GM18870 (cell line): ENCODE results near the gene SLC23A1.
"Not testable (repeated sequence)": the region's sequence is repeated elsewhere in the genome, so short reads cannot be mapped to it uniquely, and the experiment has no call there.

Experiments
- ATAC-seq: cut with Tn5 transposase; IDR thresholded peaks from one replicate; pipeline ENCODE4 v1.9.1; 2021; ENCODE audit warnings: moderate library complexity; ENCODE audit not compliant: unreplicated experiment

SLC23A1 gene

DNA sequence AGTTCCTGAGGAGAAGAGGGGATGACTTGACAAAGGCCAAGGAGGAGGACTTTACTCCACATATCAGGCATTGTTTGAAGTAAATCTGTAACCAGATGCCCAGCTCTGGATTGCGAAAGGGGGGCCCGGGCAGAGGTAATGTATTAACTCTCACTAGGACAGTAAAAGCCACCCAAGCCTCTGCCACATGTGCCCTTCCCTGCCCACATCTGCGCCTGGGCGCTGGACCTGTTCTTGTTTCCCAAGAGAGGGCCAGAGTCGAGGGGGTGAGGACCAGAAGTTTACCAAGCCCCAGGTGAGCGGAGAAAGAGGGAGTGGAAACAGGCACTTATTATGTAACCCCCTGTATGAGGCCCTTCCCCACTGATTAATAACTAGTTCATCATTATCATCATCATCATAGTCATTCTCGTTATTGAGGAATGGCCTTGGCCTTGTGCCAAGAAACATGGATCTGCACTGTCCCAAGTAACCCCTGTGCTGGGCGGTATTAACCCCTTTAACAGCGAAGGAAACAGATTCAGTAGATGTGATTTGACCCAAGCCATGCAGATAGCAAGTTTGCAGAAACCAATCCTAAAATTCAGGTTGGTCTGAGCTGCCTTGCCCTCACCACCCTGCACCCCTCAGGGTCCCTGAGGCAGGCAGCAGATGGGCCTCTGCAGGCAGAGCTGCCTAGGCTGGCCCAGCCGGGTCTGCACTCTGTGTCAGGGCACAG lies at the start of gene SLC23A1:
SLC23A1 (minus strand) TSS at position 23 of the 718 bp plus-strand sequence. CDS start 44 bp downstream, outside the sequence.
- no peak for ATAC-seq

DNA sequence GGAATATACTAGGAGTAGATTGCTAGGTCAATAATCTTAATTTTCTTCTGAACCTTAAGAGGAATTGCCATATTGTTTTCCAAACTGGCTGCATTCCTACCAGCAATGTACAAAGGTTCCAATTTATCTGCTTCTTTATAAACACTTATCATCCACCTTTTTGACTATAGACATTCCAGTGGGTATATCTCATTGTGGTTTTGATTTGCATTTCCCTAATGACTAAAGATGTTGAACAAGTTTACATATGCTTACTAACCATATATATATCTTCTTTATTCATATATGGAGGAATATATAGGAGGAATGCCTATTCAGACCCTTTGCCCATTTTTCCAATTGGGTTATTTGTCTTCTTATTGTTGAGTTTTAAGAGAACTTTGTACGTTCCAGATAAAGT lies 48.6 kb upstream of the SLC23A1 start:
- no peak for ATAC-seq

DNA sequence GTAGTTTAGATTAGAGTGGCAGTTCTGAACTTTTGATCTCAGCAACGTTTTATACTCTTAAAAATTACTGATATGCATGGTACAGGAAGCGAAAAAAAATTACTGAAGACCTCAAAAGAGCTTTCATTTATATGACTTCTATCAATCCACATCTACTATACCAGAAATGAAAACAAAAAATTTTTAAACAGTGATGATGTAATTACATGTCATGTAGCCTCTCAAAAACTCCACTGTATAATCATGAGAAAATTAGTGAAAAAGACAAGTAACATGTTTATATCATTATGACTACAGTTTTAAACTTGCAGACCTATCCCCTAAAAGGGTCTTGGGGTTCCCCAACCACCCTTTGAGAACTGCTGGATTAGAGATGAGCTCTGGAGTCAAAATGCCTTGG lies 46.9 kb upstream of the SLC23A1 start:
- ATAC-seq: no peak

DNA sequence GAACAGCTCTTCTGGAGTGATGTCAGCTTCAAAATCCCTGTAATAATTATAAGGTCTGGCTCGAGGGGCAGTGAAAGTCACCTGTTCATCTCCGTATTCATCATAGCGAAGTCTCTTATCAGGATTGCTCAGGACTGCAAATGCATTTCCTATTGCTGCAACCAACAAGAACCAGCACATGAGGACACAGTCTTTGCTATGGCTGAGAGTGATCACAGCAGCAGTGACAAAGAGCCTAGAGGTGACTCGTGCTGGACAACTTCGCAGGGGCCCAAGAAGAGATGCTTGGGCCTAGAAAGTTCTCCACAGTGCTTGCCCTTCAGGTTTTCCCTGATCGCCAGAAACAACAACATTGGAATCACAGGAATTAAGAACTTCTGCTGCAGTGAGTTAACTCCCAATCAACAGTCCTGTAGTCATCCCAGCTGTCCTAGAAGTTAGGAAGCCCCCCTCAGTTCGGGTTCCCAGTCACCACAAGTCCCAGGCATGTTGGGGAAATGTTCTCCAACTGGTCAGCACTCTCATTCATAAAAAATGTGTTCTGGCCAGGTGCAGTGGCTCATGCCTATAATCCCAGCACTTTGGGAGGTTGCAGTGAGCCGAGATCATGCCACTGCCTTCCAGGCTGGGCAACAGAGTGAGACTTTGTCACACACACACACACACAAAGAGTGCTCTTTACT lies 43.2 kb upstream of the SLC23A1 start:
- no peak for ATAC-seq

DNA sequence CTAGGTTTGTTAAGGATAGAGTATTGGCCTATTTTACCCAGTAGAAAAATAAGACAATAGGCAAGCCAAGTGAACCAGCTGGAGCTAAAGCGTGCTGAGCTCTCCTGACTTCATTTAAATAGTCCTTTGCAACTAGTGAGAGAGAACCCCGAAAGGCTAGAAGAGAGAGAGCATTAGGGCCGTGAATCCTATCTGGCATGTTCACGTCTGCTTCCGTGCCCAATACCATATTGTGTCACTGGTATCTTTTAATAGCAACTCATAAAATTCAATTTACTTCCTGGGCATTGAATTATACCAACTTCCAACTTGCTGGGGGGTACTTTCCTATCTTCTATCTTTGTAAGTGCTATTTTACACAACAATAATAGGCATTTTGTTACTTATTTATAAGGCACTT lies 42.4 kb upstream of the SLC23A1 start:
- no peak for ATAC-seq

DNA sequence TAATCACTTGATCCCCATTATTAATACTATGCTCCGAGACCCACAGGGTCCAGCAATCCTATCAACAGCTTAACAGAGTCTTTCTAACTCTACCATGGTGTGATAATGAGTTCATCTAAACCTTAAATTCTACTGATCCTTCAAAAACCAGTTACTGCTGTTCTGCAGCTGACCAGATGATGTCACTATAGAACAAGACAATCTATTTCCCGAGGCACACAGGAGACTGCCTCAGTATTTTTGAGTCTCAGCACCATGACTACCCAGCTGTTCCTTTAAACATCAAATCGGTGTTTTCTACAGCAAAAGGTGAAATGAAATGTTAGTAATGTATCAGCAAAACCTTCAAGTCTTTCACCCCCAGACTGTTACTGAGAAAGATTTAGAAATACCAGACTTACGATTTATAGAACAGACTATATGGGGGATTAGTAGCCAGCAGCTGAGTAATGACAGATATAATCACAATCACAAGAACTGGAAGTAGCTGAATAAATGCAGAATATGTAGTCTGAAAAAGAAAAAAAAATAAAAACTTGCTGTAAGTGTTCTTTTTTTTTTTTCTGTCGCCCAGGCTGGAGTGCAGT lies 39.3 kb upstream of the SLC23A1 start:
- ATAC-seq: peak; percentile 53

DNA sequence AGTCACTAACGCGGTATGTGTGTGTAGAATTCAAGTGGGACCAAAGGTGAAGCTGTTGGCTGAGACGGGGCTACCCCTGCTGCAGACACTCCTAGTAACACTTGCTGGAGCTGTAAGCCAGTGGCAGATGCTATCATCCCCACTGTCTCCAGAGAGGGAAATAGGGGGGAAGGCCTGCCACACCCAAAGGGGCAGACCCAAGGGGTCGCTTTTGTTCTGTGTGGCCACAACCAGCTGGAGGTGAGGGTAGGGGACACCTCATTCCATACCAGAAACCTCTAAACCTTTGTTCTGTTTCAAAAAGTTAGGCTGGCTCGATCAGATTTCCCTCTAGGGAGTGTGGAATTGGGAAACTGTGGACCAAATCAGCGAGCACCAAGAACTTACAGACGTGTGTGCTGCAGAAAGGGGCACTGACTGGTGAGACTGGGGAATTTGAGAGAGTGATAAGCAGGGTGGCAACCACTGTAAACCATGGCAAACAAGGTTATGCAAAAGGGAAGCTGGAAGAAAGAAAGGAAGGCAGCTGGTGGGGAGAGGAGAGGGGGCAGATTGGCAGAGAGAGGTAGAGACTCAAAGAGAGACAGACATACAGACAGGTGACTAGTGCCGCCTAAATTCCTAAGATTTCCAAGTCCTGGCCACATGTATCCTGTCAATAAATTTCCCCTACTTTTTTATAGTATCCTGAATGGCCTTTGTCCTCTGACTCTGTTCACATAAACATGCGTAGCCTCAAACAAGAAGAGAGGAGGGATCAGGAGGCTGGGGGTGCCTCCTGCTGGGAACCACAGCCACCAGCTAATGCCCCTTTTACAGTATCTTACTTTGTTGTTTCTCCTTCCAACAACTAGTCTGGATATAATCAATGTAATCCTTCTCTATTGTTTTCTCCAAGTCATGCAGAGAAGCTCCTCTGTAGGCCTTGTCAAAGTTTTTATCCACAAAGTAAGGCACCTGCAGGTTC lies 36.4 kb upstream of the SLC23A1 start:
- no peak for ATAC-seq

DNA sequence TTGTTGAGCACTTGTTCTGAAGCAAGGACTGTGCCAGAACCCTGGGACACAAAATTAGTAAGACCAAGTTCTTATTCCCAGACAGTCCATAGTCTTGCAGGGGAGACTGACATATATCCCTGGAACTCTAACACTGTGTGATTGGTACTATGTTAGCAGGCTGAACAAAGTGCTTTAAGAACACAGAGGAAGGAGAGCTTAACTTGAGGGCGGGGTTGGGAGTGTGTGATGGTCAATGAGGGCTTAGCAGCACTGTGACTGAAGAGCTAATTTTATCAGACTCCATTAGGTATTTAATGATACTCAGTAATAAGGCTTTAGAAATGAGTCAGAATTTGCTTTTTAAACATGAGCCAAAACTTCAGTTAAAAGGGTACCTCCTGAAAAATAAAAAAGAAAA lies 35.7 kb upstream of the SLC23A1 start:
- no peak for ATAC-seq

DNA sequence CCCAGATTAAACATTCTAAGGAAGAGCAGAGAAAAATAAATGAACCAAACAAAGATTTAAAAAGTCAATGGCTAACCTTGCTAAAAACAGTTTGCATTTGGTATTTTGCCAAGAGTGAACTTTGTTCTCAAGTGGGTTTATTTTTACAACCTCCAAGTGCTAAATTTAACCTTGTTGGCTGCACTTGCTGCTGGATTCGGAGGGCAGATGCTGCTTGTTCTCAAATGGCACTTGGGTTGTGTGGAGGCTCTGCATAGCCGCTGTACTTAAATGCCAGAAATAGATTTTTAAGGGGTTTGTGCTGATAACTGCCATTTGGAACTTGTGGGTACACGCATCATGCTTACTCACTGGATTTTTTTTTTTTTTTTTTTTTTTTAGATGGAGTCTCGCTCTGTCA lies 34.1 kb upstream of the SLC23A1 start:
- no peak for ATAC-seq

DNA sequence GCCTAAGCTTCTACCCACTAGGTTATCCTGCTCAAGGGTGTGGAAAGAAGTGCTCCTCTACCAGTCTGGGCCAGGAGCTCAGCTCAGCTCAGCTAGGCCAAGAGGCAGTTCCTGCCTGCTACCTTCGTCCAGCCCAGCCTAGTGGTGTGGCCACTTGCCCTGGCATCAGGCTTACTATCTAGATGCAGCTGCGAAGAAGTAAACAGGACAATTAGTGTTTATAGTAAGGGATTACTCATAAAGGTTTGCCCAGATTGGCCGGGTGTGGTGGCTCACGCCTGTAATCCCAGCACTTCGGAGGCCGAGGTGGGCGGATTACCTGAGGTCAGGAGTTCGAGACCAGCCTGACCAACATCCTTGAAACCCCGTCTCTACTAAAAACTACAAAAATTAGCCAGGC lies 33.6 kb upstream of the SLC23A1 start:
- ATAC-seq: no peak

DNA sequence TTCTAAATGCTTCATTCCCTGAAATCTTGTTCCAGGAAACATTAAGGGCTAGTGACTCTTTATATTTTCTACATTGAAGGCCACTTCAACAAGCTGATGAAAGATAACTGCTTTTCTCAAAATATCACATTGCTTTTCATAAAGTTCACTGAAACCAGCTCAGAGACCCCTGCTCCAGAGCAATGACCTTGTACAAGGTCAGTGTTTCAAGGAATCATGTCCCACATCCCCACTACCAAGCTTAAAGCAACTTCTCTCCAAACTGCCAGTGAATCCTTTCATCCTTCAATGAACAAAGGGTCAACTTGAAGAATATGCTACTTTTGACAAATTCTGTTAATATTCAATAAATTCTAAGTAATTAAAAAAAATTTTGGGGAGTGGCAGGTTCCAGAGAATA lies 32.8 kb upstream of the SLC23A1 start:
- ATAC-seq: no peak

DNA sequence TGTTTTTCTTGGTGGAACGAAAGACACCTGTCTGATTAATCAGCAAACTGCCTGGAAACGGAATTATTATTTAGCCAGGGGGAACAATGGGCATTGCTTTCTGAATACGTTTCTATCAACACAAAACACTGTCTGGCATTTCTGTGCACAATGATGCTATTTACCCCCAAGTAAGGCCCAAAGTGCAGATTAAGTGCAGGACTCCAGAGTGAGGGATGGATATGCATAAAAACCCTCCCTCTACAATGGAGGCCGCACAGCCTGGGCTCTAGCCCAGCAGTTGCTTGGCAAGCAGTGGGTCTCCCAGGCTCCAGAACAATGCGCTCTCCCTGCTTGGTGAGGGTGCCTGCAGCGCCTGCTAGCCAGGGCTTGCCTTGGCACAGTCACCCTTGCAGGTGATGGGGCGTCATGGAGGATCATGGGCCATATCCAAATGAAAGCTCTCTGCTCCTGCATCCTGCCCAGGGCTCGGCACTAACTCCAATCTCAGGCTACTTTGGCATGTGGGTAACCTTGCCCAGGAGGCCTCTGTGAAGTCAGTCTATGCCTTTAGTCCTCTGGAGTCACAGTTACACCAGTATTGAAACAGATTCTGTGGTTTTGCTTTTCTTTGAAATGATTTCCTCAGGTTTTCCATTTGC lies 32.2 kb upstream of the SLC23A1 start:
- no peak for ATAC-seq

DNA sequence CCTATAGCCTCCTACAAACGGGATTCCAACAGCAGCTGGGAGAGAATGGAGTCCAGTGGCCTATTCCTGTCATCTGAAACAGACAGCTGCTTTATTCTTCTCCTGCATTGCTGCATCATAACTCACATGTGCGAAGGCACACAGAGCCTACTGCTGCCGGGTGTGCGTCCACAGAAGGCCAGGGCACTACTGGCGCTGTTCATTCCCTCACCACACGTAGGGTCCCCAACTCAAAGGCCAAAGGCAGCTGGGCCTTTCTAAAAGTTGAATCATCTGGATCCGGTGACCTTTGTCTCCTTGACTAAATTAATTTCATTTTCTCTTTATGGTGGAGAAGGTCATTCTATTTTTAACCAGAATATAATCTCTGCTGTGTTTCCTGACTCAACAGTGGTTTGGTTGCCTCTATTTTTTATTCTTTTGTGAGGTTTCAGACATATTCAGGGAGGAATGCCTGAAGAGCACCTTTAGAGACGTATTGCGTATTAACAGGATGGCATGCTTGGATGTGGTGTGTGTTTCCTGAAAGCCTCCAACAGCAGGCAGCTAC lies 31.6 kb upstream of the SLC23A1 start:
- ATAC-seq: no peak

DNA sequence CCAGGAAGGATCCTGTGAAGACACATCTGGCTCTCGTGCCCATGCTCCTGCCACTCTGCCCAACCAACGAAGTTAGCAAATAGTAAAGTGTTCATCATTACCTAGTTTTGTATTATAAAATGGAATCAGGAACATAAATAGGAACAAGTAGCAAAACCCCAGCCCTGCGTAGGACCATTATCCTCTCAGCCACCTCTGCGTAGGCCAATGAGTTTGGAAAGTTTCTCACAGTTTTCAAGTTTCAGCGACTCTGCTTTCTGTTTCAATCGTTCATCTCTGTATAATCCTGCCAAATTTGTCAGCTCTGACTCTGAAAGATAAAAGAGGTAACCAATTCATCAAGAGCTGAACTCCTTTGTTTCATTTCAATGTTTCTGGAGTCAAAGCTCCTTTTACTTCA lies 30.9 kb upstream of the SLC23A1 start:
- ATAC-seq: peak; percentile 56

DNA sequence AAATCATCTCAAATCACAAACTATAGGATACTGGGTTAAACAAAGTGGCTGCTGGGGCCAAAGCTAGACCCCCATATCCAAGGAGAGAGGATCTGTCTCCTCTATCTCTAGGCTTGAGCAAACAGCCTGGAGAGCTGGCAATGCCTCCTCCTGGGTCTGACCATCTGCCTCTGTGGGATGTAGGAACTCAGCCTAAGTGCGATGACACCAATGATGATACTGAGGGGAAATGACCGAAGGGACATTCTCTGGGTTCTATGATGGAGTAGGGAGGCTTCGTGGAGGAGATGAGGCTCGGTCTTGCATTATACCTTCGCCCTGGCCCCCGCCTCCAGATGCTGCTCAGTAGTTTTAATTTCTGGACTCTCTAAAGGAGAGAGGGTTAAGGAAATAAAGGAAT lies 30.1 kb upstream of the SLC23A1 start:
- no peak for ATAC-seq

DNA sequence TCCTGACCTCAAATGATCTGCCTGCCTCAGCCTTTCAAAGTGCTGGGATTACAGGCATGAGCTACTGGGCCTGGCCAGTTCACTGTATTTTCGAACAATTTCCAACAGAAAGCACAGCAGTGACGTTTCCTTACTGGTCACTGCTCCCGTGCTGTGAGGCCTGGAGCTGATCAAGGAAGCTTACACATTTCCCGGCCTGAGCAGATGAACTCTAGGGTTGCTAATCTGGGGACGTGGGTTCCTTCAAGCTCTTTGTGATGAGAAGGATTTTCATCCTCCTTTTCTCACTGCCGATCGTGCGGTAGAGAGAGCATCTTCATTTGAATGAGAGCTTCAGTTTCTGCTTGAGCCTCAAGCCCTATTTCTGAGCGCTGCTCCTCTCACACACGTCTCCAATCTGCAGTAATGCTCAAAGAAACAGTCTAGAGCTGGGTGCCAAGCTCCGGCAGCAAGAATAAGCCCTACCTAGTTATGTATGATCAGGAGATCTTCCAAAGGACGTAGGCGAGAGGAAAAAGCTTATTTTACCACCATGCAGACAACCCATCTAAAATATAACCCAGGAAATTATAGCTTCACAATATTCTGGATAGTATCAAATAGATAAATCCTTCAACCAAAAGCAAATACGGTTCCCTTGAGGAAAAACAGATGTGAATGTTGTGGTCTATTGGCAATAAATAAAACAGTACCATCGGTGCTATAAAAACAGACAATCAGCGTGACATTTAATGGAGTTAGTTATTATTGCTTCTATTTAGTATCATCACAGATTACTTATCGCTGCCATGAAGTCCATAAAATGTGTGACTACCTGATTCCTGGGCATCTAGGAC lies 28.1 kb upstream of the SLC23A1 start:
- ATAC-seq: no peak

DNA sequence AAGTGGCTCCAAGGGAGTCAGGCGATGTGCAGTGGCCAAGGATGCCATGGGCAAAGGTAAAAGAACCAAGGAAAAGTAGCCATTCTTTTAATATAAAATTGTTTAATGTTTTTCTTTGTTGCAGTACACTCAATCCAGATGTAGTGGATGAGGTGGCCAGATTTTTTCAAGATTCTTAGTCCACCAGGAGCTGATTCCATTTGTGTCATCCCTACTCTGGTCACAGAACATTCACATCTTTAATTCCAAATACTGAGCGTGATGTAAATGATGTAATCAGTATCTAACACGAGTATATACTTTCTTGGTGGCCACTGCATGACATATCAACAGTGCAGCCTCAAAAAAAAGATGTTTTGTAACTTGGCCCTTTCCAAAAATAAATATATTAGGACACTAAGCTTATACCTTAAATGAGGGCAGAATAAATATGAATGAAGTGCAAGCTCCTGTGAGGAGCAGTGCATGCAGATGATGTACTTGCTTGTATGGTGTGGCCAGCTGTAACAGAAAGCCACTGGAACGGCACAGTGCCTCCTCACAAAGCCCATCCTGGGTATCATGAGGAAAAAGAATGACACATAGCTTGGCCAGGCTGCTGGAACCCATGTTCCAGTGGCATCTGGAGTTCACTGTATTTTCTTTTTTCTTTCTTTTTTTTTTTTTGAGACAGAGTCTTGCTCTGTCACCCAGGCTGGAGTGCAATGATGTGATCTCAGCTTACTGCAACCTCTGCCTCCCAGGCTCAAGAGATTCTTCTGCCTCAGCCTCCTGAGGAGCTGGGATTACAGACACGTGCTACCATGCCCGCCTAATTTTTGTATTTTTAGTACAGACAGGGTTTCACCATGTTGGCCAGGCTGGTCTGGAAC lies 27.3 kb upstream of the SLC23A1 start:
- ATAC-seq: no peak

DNA sequence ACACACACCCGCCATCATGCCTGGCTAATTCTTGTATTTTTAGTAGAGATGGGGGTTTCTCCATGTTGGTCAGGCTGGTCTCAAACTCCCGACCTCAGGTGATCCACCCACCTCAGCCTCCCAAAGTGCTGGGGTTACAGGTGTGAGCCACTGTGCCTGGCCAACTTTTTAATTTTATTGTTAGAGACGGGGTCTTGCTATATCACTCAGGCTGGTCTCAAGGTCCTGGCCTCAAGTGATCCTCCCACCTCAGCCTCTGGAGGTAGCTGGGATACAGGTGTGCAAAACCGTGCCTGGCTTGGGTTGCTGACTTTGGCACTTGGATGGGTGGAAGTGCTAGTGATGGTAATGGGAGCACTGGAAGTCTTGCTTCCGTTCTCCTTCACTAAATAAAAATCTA lies 26.0 kb upstream of the SLC23A1 start:
- ATAC-seq: not testable (repeated sequence)

DNA sequence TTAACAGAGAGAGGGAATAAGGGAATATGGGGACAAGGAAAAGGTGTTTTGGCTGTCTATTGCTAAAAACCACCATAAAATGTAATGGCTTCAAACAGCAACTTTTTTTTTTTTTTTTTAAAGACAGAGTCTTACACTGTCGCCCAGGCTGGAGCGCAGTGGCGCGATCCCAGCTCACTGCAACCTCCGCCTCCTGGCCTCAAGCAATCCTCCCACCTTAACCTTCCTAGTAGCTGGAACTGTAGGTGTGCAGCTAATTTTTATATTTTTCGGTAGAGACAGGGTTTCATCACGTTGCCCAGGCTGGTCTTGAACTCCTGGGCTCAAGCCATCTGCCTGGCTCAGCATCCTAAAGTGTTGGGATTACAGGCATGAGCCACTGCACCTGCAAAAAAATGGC lies 25.1 kb upstream of the SLC23A1 start:
- ATAC-seq: no peak
